Measurements from ENCODE around the gene PLCXD1.
"Not testable (repeated sequence)": the region's sequence is repeated elsewhere in the genome, so short reads cannot be mapped to it uniquely, and the experiment has no call there.

Gene PLCXD1

GRCh38 chrX:264634-265455 is 16.3 kb upstream of the PLCXD1 start:
- DNase-seq: no peak

GRCh38 chrX:265502-265901 is 15.7 kb upstream of the PLCXD1 start:
- DNase-seq: no peak

GRCh38 chrX:267771-268261 is 13.4 kb upstream of the PLCXD1 start:
- no peak for DNase-seq

GRCh38 chrX:270848-271367 is 10.3 kb upstream of the PLCXD1 start:
- no peak for DNase-seq

GRCh38 chrX:274904-275475 is 6.2 kb upstream of the PLCXD1 start:
- DNase-seq: no peak

GRCh38 chrX:275476-275966 is 5.7 kb upstream of the PLCXD1 start:
- DNase-seq: no peak

- DNase-seq: no peak
Measured at GRCh38 chrX:275967-276580, 5.1 kb upstream of the PLCXD1 start.

GRCh38 chrX:276581-277201 is 4.5 kb upstream of the PLCXD1 start:
- no peak for DNase-seq

- DNase-seq: not testable (repeated sequence)
Measured at GRCh38 chrX:279757-280604, 1.2 kb upstream of the PLCXD1 start.

- DNase-seq: not testable (repeated sequence)
Measured at GRCh38 chrX:280722-281121, 459 bp upstream of the PLCXD1 start.

GRCh38 chrX:282000-282681 is 960 bp downstream of the PLCXD1 start:
- not testable (repeated sequence) for DNase-seq

- DNase-seq: no peak
Measured at GRCh38 chrX:283115-283845, 2.1 kb downstream of the PLCXD1 start.

GRCh38 chrX:285076-285677 is 4.0 kb downstream of the PLCXD1 start:
- no peak for DNase-seq

- no peak for DNase-seq
Measured at GRCh38 chrX:287670-288069, 6.5 kb downstream of the PLCXD1 start.

- DNase-seq: no peak
Measured at GRCh38 chrX:288561-288991, 7.4 kb downstream of the PLCXD1 start.

- no peak for DNase-seq
Measured at GRCh38 chrX:290476-291166, 9.4 kb downstream of the PLCXD1 start.

GRCh38 chrX:291411-291901 is 10.3 kb downstream of the PLCXD1 start:
- no peak for DNase-seq

GRCh38 chrX:292900-293897 is 12.0 kb downstream of the PLCXD1 start:
- DNase-seq: no peak
